OCI-LY7 (cell line): ENCODE measurements around the gene TFB1M.

Experiments
- CTCF ChIP-seq: fragments of 200-600 bp; sonication (generic); conservative IDR thresholded peaks from 2 replicates; pipeline ENCODE4 v1.5.1; 2014; ENCODE audit warnings: mild to moderate bottlenecking, antibody characterized with exemption, low read length, moderate library complexity, mixed read lengths
- EZH2phosphoT487 ChIP-seq: fragments of 200-600 bp; sonication (generic); IDR thresholded peaks from 2 replicates; pipeline ENCODE4 v1.6.1; 2018; ENCODE audit warnings: low read depth, borderline replicate concordance, mild to moderate bottlenecking, mixed run types, antibody characterized with exemption, low read length, moderate library complexity, mixed read lengths

- TF ChIP-seq CTCF = no peak
- no peak for TF ChIP-seq EZH2phosphoT487
These were observed 34.8 kb upstream of the TFB1M start for GRCh38 chr6:155349129-155349528.
